ENCODE results near the gene GET3.

The GET3 gene

DNA sequence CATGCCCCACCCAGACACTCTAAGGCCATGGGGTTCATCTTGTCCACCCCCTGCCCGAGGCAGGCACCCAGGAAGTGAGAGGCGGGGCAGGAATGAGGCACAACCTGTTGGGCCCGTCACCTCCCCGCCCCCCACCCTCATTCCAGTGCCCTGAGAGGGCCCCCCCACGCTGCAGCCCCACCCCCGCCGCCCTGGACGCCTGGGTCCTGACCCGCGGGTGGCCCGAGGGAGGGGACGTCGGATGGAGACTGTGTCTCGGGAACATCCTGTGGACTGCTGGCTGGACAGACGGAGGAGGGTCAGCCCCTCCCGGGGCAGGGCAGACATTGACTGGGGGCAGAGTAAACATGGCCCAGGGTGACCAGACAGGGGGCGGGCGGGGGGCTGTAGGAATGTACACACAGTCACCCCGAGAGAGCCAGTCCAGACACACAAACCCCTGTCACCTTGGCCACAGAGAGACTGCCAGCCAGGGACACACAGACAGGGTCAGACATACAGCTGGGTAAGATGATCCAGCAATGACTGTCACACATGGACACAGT is 46.6 kb downstream of the GET3 start:
- DNase-seq (ENCODE audit: low spot score) = no peak
- in situ Hi-C loops (cut with MboI; ENCODE audit: low pct_unique_long_range_greater_than_20kb, low sequenced_read_pairs, unreplicated experiment) = no loop called here
- TF ChIP-seq, protein P1, sequence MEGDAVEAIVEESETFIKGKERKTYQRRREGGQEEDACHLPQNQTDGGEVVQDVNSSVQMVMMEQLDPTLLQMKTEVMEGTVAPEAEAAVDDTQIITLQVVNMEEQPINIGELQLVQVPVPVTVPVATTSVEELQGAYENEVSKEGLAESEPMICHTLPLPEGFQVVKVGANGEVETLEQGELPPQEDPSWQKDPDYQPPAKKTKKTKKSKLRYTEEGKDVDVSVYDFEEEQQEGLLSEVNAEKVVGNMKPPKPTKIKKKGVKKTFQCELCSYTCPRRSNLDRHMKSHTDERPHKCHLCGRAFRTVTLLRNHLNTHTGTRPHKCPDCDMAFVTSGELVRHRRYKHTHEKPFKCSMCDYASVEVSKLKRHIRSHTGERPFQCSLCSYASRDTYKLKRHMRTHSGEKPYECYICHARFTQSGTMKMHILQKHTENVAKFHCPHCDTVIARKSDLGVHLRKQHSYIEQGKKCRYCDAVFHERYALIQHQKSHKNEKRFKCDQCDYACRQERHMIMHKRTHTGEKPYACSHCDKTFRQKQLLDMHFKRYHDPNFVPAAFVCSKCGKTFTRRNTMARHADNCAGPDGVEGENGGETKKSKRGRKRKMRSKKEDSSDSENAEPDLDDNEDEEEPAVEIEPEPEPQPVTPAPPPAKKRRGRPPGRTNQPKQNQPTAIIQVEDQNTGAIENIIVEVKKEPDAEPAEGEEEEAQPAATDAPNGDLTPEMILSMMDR (IDR thresholded peaks at IDR 0.05; ENCODE audit: extremely low read depth, insufficient read depth, missing control alignments) = no peak

DNA sequence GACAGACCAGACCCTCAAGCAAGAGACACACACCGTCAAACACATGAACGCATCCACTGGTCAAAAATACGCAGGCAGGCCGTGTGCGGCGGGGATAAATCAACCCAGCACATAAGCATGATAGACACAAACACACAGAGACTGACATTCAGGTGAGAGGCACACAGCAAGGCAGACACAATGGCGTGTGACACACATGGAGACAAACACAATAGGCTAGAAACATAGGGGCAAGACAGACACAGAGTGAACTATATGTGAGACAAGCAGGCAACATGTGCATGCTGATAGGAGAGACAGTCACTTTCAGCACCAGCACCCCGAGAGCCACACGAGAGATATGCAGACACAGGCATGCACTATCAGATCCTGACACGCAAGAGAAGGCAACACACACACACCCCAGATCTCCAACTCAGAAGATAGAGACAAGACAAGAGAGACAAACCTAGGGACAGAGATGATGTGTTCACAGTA is 47.1 kb downstream of the GET3 start:
- in situ Hi-C loops (cut with MboI; ENCODE audit: low pct_unique_long_range_greater_than_20kb, low sequenced_read_pairs, unreplicated experiment) = no loop called here
- DNase-seq (ENCODE audit: low spot score) = no peak
- TF ChIP-seq, protein P1 (IDR thresholded peaks at IDR 0.05; ENCODE audit: extremely low read depth, insufficient read depth, missing control alignments) = no peak

DNA sequence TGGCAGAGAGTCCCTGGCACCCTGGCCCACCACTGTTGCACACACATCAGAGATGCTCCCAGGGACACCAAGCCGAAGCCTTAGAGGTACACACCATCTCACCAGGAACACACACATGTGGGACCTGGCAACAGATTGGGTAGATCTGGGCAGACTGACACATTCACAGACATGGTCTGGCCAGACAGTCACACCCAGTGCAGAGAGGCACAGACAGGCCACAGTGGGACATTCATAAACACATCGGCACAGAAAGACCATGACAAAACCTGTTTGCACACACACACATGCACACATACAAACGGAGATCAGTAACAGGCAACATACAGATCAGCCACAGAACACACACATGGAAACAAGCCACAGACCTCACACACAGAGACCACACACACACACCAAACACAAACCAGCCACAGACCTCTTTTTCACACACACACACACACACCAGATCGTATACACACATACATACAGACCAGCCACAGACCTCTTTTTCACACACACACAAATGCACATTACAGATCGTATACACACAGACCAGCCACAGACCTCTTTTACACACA is 47.7 kb downstream of the GET3 start:
- no peak for DNase-seq (ENCODE audit: low spot score)
- TF ChIP-seq, protein P1 (IDR thresholded peaks at IDR 0.05; ENCODE audit: extremely low read depth, insufficient read depth, missing control alignments) = no peak
- in situ Hi-C loops (cut with MboI; ENCODE audit: low pct_unique_long_range_greater_than_20kb, low sequenced_read_pairs, unreplicated experiment) = no loop called here

DNA sequence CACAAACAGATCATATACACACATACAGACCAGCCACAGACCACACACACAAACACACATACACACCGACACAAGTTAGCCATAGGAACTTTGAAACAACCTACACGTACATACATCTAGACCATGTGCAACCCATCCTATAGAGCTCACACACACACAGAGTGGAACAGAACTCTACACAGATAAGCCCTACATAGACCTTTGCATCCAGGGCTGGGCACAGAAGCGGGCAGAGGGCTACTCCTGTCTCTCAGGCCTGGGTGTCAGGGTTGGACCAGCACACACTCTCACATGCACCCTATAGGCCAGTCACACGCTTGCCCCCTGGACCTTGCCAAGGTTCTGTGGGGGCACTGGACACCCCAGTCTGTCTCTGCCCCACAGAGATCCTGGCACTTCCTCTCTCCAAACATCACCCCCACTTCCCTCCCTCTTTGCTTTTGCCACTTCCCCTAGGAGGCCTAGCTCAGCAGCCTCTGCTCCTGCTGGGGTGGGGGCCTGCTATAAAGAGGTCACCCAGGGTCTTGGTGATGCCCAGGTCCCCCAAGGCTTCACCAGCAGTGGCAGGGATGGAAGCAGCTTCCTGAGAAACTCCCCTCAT is 48.2 kb downstream of the GET3 start:
- no peak for DNase-seq (ENCODE audit: low spot score)
- TF ChIP-seq, protein P1 (IDR thresholded peaks at IDR 0.05; ENCODE audit: extremely low read depth, insufficient read depth, missing control alignments) = no peak
- in situ Hi-C loops (cut with MboI; ENCODE audit: low pct_unique_long_range_greater_than_20kb, low sequenced_read_pairs, unreplicated experiment) = no loop called here

DNA sequence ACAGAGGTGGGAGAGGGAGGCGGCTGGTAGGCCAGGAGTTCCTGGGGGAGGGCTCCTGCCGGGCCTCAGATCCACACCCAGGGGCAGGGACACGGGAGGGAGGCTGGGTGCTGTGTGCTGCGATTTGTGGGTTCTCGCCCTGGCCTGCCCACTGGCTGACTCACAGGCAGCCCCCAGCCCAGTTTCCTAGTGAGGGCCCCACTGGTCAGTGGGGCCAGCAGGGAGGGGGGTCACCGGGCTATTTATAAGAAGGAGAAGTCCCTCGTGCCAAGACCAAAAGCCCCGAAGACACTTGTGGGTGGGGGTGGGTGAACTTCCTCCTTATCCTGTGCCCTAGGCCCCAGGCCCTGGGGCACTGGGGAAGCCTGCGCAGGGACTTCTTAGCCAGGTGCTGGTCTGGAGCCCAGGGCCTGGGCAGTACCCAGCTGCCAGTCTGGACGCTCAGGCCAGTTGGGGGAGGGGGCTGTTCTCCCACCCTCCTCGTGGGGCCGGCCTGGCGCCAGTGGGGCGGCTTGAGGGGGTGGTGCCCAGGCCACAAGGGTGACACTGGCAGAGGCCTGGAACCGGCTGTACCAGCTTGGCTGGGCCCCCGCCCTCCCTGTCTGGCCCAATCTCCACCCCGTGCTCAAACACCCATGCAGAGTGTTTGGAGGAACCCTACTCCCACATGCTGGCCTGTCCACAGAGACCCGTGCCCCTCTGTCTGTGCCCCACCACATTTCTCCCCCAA is 49.0 kb downstream of the GET3 start:
- in situ Hi-C loops (cut with MboI; ENCODE audit: low pct_unique_long_range_greater_than_20kb, low sequenced_read_pairs, unreplicated experiment) = no loop called here
- DNase-seq (ENCODE audit: low spot score) = no peak
- TF ChIP-seq, protein P1 (IDR thresholded peaks at IDR 0.05; ENCODE audit: extremely low read depth, insufficient read depth, missing control alignments) = no peak

DNA sequence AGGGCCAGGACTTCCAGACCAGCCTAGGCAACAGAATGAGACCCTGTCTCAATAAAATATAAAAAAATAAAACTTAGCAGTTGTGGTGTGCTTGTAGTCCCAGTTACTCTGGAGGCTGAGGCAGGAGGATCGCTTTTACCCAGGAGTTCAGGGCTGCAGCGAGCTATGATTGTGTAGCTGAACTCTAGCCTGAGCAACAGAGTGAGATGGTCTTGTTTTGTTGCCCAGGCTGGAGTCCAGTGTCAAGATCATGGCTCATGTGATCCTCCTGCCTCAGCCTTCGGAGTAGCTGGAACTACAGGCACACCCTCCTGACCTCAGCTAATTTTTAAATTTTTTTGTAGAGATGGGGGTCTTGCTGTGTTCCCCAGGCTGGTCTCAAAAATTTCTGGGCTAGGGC is 49.7 kb downstream of the GET3 start:
- TF ChIP-seq, protein P1 (IDR thresholded peaks at IDR 0.05; ENCODE audit: extremely low read depth, insufficient read depth, missing control alignments) = no peak
- DNase-seq (ENCODE audit: low spot score) = no peak
- in situ Hi-C loops (cut with MboI; ENCODE audit: low pct_unique_long_range_greater_than_20kb, low sequenced_read_pairs, unreplicated experiment) = no loop called here
